ENCODE data around the gene STAB1. TPM values are rescaled to one million over a fixed set of nuclear protein-coding genes. Genes with fewer than 3 reads are reported as not detected.

The STAB1 gene
- total RNA-seq, 1 experiment from 2014 or later = not detected

DNA sequence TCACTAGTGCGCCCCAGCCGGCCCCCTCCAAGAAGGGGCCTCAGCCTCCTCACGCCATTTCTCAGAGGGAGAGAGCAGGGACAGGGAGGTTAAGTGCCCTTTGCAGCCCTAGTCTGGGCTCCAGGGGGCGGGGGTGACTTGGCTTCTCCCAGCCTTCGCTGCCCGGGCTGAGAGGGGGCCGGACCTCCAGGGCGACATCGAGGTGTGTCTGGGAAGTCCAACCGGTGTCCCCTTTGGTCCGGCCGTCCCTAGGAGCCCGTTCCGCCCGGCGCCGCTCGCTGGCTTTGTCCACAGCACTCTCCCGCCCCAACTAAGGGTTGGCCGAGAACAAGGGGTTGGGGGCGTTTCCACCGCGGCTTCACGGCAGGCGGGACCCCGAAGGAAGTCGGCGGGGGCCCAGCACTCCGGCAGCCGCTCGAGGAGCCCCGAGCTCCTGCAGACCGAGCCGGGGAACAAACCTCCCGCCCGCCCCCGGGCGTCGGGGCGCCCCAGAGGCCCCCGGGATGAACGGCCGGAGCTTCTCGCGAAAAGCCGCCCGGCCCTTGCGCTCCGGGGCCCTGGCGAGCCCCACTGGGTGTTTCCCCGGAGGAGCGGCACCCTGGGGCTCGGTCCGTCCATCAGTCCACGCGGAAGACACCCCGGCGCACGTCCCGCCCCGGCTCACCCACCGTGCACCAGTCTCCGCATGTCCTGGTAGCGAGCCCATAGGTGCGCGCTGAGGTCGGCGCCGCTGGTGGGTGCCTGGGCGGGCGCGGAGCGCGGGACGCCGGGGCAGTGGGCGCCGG lies 37.9 kb downstream of the STAB1 start:
- peak overlapping the region; percentile 60 for H3K4me3 ChIP-seq
- DNase-seq = no peak

DNA sequence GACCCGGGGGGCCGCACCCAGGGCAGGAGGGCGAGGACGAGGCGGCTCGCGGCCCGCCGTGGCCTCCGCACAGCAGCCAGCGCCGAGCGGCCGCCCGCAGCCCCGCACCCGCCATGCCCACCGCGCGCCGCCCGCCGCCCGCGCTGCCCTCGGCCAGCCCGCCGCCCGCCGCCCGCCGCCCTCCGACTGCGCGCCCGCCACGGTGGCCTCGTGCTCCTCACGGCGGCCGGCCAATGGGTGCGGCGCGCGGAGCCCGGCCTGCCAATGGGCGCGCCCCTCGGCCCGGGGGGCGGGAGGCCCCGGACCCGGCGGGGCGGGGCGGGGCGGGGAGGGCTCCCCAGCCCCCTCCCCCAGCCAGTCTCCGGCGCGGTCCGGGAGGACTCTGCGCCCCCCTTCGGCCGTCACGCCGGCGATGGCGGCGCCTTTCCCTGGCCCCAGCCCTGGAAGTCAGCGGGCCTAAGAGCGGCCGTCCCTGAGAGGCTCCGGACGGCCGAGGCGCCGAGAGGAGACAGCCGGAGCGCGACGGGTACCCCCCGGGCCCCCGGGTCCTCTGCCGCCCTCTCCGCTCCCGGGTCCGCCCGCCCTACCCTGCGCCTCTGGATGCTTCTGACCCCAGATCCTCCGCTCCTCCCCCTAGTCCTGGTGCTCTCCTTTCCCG lies 38.6 kb downstream of the STAB1 start, which contains the start of gene NT5DC2:
NT5DC2 (minus strand) TSS at position 235 of the 658 bp plus-strand sequence; CDS start at position 115, 120 bp downstream.
- Histone ChIP-seq H3K9me3 (no peaks in the 10 kb centered on the region), H3K36me3 (peaks cover 6% of the 10 kb centered on the region), H3K27me3 (no peaks in the 10 kb centered on the region), H3K4me3 (peak within 1 kb of the TSS; percentile 64)
- peak; percentile 76 for DNase-seq

More for the DNA sequence above, 37.9 kb downstream of the STAB1 start:
- H3K27me3 ChIP-seq = no peaks in the 10 kb centered on the region
- H3K9me3 ChIP-seq = no peaks in the 10 kb centered on the region
- peaks cover 6% of the 10 kb centered on the region for H3K36me3 ChIP-seq

GRCh38 chr3:52534281-52535183 lies 39.4 kb downstream of the STAB1 start:
- Histone ChIP-seq H3K27me3 (no peaks in the 10 kb centered on the region), H3K4me3 (peak overlapping the region; percentile 64), H3K36me3 (peaks cover 2% of the 10 kb centered on the region; the same call in 1 of the 2 replicates), H3K9me3 (no peaks in the 10 kb centered on the region)
- DNase-seq = peak; percentile 59

GRCh38 chr3:52535411-52536111 lies 40.4 kb downstream of the STAB1 start:
- no peaks in the 10 kb centered on the region for H3K27me3 ChIP-seq
- peaks cover 6% of the 10 kb centered on the region; the same call in 1 of the 2 replicates for H3K36me3 ChIP-seq
- H3K9me3 ChIP-seq = no peaks in the 10 kb centered on the region
- DNase-seq = no peak
- H3K4me3 ChIP-seq = peak overlapping the region; percentile 13; the same call in 1 of the 2 replicates

GRCh38 chr3:52536112-52536368 lies 40.9 kb downstream of the STAB1 start:
- Histone ChIP-seq H3K9me3 (no peaks in the 10 kb centered on the region), H3K4me3 (peak overlapping the region; percentile 13; the same call in 1 of the 2 replicates), H3K27me3 (no peaks in the 10 kb centered on the region), H3K36me3 (peaks cover 10% of the 10 kb centered on the region; the same call in 1 of the 2 replicates)
- DNase-seq = no peak

- Histone ChIP-seq H3K27me3 (no peaks in the 10 kb centered on the region), H3K4me3 (peak within 1 kb of the TSS; percentile 84), H3K36me3 (peaks cover 13% of the 10 kb centered on the region), H3K9me3 (no peaks in the 10 kb centered on the region)
- peak; percentile 96 for DNase-seq
These were observed 41.4 kb downstream of the STAB1 start, which contains the start of gene UQCC5 for GRCh38 chr3:52536369-52537164. Gene UQCC5, plus strand, starts transcription at chr3:52536605. Its CDS starts 151 bp downstream, at chr3:52536756.

GRCh38 chr3:52537165-52537620 lies 42.1 kb downstream of the STAB1 start:
- DNase-seq = no peak
- Histone ChIP-seq H3K36me3 (peaks cover 15% of the 10 kb centered on the region), H3K27me3 (no peaks in the 10 kb centered on the region), H3K9me3 (no peaks in the 10 kb centered on the region), H3K4me3 (peak overlapping the region; percentile 84)

DNA sequence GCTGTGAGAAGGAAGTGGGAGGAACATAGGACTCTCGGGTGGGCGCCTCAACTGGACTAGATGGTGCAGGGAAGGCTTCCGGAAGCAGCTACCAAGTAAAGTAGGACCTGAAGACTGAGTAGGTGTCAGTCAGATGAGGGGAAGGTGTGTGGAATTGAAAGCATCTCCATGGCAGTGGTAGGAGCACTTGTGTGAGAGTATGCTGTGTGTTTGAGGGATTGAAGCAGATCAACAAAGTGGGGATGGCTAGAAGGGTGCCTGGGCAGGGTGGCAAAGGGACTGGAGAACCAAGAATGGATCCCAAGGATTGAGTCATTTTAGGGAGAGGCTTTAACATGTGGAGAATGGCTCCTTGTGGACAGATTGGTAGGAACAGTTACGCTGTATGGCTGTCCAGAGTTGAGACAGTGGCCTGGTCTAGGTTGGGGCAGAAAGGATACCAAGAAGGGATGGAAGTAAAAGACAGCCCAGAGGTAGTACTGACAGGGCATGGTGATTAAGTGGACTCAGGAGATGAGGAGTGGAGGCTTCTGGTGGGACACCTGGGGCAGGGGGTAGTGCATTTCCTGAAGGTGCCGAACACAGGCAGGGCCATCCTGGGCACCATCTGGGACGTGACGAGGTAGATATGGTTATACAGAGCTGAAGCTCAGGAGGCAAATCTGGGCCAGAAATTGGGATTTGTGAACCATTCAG lies 42.7 kb downstream of the STAB1 start:
- H3K9me3 ChIP-seq = no peaks in the 10 kb centered on the region
- peaks cover 15% of the 10 kb centered on the region for H3K36me3 ChIP-seq
- peak overlapping the region; percentile 84 for H3K4me3 ChIP-seq
- DNase-seq = no peak
- H3K27me3 ChIP-seq = no peaks in the 10 kb centered on the region

- H3K9me3 ChIP-seq = no peaks in the 10 kb centered on the region
- H3K4me3 ChIP-seq = no peak overlapping the region
- DNase-seq = no peak
- peaks cover 15% of the 10 kb centered on the region for H3K36me3 ChIP-seq
- no peaks in the 10 kb centered on the region for H3K27me3 ChIP-seq
These were observed 44.0 kb downstream of the STAB1 start for GRCh38 chr3:52539010-52539653.

- DNase-seq = no peak
- Histone ChIP-seq H3K27me3 (no peaks in the 10 kb centered on the region), H3K36me3 (peaks cover 15% of the 10 kb centered on the region), H3K9me3 (no peaks in the 10 kb centered on the region), H3K4me3 (no peak overlapping the region)
These were observed 45.9 kb downstream of the STAB1 start for GRCh38 chr3:52541050-52541449.

DNA sequence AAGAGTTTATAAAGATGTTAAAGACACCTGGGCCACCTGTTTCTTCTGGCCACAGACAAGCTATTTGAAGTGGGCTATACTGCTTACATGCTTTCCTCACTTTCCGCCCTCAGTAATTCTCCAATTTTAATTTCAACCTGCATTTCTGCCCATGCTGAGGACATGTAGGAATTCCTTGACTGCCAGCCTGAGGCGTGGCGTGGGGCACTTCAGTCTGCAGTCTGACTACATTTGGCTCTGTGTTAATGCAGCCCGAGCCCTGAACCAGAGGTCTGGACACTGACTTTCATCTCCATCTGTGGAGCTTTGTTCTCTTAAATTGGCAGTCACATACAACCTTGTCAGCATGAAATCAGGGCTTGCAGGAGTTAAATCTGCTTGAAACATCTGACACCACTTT lies 49.8 kb downstream of the STAB1 start:
- Histone ChIP-seq H3K36me3 (peaks cover 29% of the 10 kb centered on the region), H3K9me3 (no peaks in the 10 kb centered on the region), H3K27me3 (no peaks in the 10 kb centered on the region), H3K4me3 (no peak overlapping the region)
- no peak for DNase-seq

DNA sequence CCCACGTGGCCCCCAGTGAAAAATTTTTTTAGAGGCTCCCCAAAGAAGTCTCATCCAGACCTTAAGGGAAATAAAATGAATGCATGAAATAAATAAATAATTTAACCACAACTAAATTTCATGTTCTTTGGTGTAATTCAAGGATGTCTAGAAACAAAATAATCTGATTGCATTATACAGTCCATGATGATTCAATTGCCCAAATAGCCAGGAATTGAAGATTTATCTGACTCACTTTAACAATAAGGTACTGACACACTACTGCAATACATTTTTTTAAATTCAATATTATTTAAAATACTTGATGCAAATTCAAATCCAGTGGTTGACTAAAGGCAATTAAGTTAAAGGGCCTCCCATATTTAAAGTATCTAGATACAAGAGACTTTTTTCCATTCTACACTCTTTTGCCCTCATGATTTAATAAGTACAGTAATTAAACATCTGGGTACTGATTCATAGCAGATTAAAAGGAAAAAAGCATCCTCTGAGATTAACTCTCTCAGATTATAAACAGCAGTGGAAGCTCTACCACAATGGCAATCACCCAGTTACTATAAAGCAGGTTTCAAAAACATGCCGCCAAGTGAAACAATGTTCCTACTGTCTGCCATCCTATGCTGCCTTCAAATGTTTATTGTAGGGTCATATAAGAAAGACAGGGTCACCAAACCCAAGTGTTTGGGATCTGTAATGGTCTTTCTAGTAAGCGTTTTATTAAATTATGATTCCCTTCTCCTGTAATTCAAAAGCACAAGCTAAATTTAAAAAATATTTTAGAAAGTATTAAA lies 51.2 kb downstream of the STAB1 start:
- H3K36me3 ChIP-seq = peaks cover 21% of the 10 kb centered on the region
- no peak for DNase-seq
- H3K27me3 ChIP-seq = no peaks in the 10 kb centered on the region
- no peaks in the 10 kb centered on the region for H3K9me3 ChIP-seq
- no peak overlapping the region for H3K4me3 ChIP-seq

DNA sequence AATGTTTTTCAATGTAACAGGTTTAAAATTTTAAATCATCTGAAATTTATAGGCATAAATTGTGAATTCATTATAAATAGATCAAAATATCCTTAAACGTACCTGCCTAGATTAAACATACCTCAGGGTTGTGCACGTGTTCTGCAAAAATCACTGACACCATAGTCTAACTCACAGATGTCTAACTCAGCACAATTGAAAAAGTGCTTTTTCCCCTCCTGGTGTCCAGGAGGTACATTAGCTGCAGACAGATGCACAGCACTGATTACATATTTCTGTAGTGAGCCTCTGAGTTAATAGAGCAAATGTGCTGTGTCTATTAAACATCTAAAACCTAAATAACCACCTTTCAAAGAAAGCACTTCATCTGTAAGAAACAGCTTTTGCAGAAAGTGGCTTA lies 52.0 kb downstream of the STAB1 start:
- H3K4me3 ChIP-seq = no peak overlapping the region
- H3K9me3 ChIP-seq = no peaks in the 10 kb centered on the region
- no peaks in the 10 kb centered on the region for H3K27me3 ChIP-seq
- DNase-seq = no peak
- H3K36me3 ChIP-seq = peaks cover 16% of the 10 kb centered on the region

GRCh38 chr3:52551118-52551517 lies 56.0 kb downstream of the STAB1 start:
- peaks cover 16% of the 10 kb centered on the region for H3K36me3 ChIP-seq
- H3K4me3 ChIP-seq = no peak overlapping the region
- no peak for DNase-seq
- H3K27me3 ChIP-seq = no peaks in the 10 kb centered on the region
- H3K9me3 ChIP-seq = no peaks in the 10 kb centered on the region
